ENCODE data around the gene ARL17A. TPM values are rescaled to one million over a fixed set of nuclear protein-coding genes. Genes with fewer than 3 reads are reported as not detected.
"Not testable (repeated sequence)": the region's sequence is repeated elsewhere in the genome, so short reads cannot be mapped to it uniquely, and the experiment has no call there.

ARL17A gene
- polyA plus RNA-seq, 2 donors: 2.0 to 5.8 TPM

- not testable (repeated sequence) for H3K27me3 ChIP-seq (ENCODE audit: control insufficient read depth in 1 of 2, insufficient read depth in 2 of 2, low read length in 2 of 2); H3K4me3 ChIP-seq (ENCODE audit: low read depth in 1 of 2, low read length in 2 of 2); H3K4me1 ChIP-seq (ENCODE audit: control insufficient read depth in 2 of 2, insufficient read depth in 2 of 2, low read length in 1 of 2); H3K27ac ChIP-seq (ENCODE audit: low read depth in 2 of 2, low read length in 1 of 2); H3K36me3 ChIP-seq (ENCODE audit: control insufficient read depth in 2 of 2, insufficient read depth in 2 of 2, low read length in 1 of 2); H3K9me3 ChIP-seq (ENCODE audit: control insufficient read depth in 2 of 2, insufficient read depth in 1 of 2, low read depth in 1 of 2, low read length in 1 of 2)
- WGBS, 2 donors: no CpG with 5 or more reads among the region's 20 CpGs
Measured at GRCh38 chr17:46559155-46559554, 20.3 kb downstream of the ARL17A start.

- 92 to 95% methylated on average over 7 to 9 of the region's 10 CpGs for WGBS, 2 donors
- H3K27me3 ChIP-seq (ENCODE audit: control insufficient read depth in 1 of 2, insufficient read depth in 2 of 2, low read length in 2 of 2); H3K4me1 ChIP-seq (ENCODE audit: control insufficient read depth in 2 of 2, insufficient read depth in 2 of 2, low read length in 1 of 2); H3K36me3 ChIP-seq (ENCODE audit: control insufficient read depth in 2 of 2, insufficient read depth in 2 of 2, low read length in 1 of 2); H3K4me3 ChIP-seq (ENCODE audit: low read depth in 1 of 2, low read length in 2 of 2); H3K27ac ChIP-seq (ENCODE audit: low read depth in 2 of 2, low read length in 1 of 2); H3K9me3 ChIP-seq (ENCODE audit: control insufficient read depth in 2 of 2, insufficient read depth in 1 of 2, low read depth in 1 of 2, low read length in 1 of 2): not testable (repeated sequence)
Measured at GRCh38 chr17:46548607-46549006, 30.9 kb downstream of the ARL17A start.

- H3K4me1 ChIP-seq (ENCODE audit: control insufficient read depth in 2 of 2, insufficient read depth in 2 of 2, low read length in 1 of 2); H3K9me3 ChIP-seq (ENCODE audit: control insufficient read depth in 2 of 2, insufficient read depth in 1 of 2, low read depth in 1 of 2, low read length in 1 of 2); H3K27me3 ChIP-seq (ENCODE audit: control insufficient read depth in 1 of 2, insufficient read depth in 2 of 2, low read length in 2 of 2); H3K4me3 ChIP-seq (ENCODE audit: low read depth in 1 of 2, low read length in 2 of 2); H3K27ac ChIP-seq (ENCODE audit: low read depth in 2 of 2, low read length in 1 of 2); H3K36me3 ChIP-seq (ENCODE audit: control insufficient read depth in 2 of 2, insufficient read depth in 2 of 2, low read length in 1 of 2): not testable (repeated sequence)
- WGBS, 2 donors: 93 to 97% methylated on average over 19 to 22 of the region's 22 CpGs
Measured at GRCh38 chr17:46534716-46535115, 44.8 kb downstream of the ARL17A start.

- H3K4me3 ChIP-seq (ENCODE audit: low read depth in 1 of 2, low read length in 2 of 2); H3K27ac ChIP-seq (ENCODE audit: low read depth in 2 of 2, low read length in 1 of 2); H3K27me3 ChIP-seq (ENCODE audit: control insufficient read depth in 1 of 2, insufficient read depth in 2 of 2, low read length in 2 of 2); H3K4me1 ChIP-seq (ENCODE audit: control insufficient read depth in 2 of 2, insufficient read depth in 2 of 2, low read length in 1 of 2); H3K9me3 ChIP-seq (ENCODE audit: control insufficient read depth in 2 of 2, insufficient read depth in 1 of 2, low read depth in 1 of 2, low read length in 1 of 2); H3K36me3 ChIP-seq (ENCODE audit: control insufficient read depth in 2 of 2, insufficient read depth in 2 of 2, low read length in 1 of 2): not testable (repeated sequence)
- WGBS, 2 donors: 97 to 99% methylated on average over 3 of the region's 11 CpGs
Measured at GRCh38 chr17:46512168-46512567, 67.3 kb downstream of the ARL17A start, which contains the start of gene LRRC37A2. Gene LRRC37A2, plus strand, starts transcription at chr17:46512468. Its CDS starts 245 bp downstream, at chr17:46512713.

- not testable (repeated sequence) for H3K27ac ChIP-seq (ENCODE audit: low read depth in 2 of 2, low read length in 1 of 2); H3K36me3 ChIP-seq (ENCODE audit: control insufficient read depth in 2 of 2, insufficient read depth in 2 of 2, low read length in 1 of 2); H3K4me1 ChIP-seq (ENCODE audit: control insufficient read depth in 2 of 2, insufficient read depth in 2 of 2, low read length in 1 of 2); H3K9me3 ChIP-seq (ENCODE audit: control insufficient read depth in 2 of 2, insufficient read depth in 1 of 2, low read depth in 1 of 2, low read length in 1 of 2); H3K4me3 ChIP-seq (ENCODE audit: low read depth in 1 of 2, low read length in 2 of 2); H3K27me3 ChIP-seq (ENCODE audit: control insufficient read depth in 1 of 2, insufficient read depth in 2 of 2, low read length in 2 of 2)
- WGBS, 2 donors: 90 to 92% methylated on average over 6 of the region's 7 CpGs
Measured at GRCh38 chr17:46505896-46506295, 73.6 kb downstream of the ARL17A start.

- not testable (repeated sequence) for H3K4me3 ChIP-seq (ENCODE audit: low read depth in 1 of 2, low read length in 2 of 2); H3K9me3 ChIP-seq (ENCODE audit: control insufficient read depth in 2 of 2, insufficient read depth in 1 of 2, low read depth in 1 of 2, low read length in 1 of 2); H3K4me1 ChIP-seq (ENCODE audit: control insufficient read depth in 2 of 2, insufficient read depth in 2 of 2, low read length in 1 of 2); H3K36me3 ChIP-seq (ENCODE audit: control insufficient read depth in 2 of 2, insufficient read depth in 2 of 2, low read length in 1 of 2); H3K27ac ChIP-seq (ENCODE audit: low read depth in 2 of 2, low read length in 1 of 2); H3K27me3 ChIP-seq (ENCODE audit: control insufficient read depth in 1 of 2, insufficient read depth in 2 of 2, low read length in 2 of 2)
- no CpG with 5 or more reads among the region's 6 CpGs for WGBS, 2 donors
Measured at GRCh38 chr17:46499437-46500139, 79.9 kb downstream of the ARL17A start.

- 94 to 96% methylated on average over 11 of the region's 16 CpGs for WGBS, 2 donors
- H3K27me3 ChIP-seq (ENCODE audit: control insufficient read depth in 1 of 2, insufficient read depth in 2 of 2, low read length in 2 of 2); H3K4me3 ChIP-seq (ENCODE audit: low read depth in 1 of 2, low read length in 2 of 2); H3K4me1 ChIP-seq (ENCODE audit: control insufficient read depth in 2 of 2, insufficient read depth in 2 of 2, low read length in 1 of 2); H3K36me3 ChIP-seq (ENCODE audit: control insufficient read depth in 2 of 2, insufficient read depth in 2 of 2, low read length in 1 of 2); H3K9me3 ChIP-seq (ENCODE audit: control insufficient read depth in 2 of 2, insufficient read depth in 1 of 2, low read depth in 1 of 2, low read length in 1 of 2); H3K27ac ChIP-seq (ENCODE audit: low read depth in 2 of 2, low read length in 1 of 2): not testable (repeated sequence)
Measured at GRCh38 chr17:46492021-46492420, 87.5 kb downstream of the ARL17A start.

GRCh38 chr17:46481310-46481709 lies 98.2 kb downstream of the ARL17A start:
- not testable (repeated sequence) for H3K4me1 ChIP-seq (ENCODE audit: control insufficient read depth in 2 of 2, insufficient read depth in 2 of 2, low read length in 1 of 2); H3K27ac ChIP-seq (ENCODE audit: low read depth in 2 of 2, low read length in 1 of 2); H3K27me3 ChIP-seq (ENCODE audit: control insufficient read depth in 1 of 2, insufficient read depth in 2 of 2, low read length in 2 of 2); H3K4me3 ChIP-seq (ENCODE audit: low read depth in 1 of 2, low read length in 2 of 2); H3K9me3 ChIP-seq (ENCODE audit: control insufficient read depth in 2 of 2, insufficient read depth in 1 of 2, low read depth in 1 of 2, low read length in 1 of 2); H3K36me3 ChIP-seq (ENCODE audit: control insufficient read depth in 2 of 2, insufficient read depth in 2 of 2, low read length in 1 of 2)
- no CpG with 5 or more reads among the region's 2 CpGs for WGBS, 2 donors

GRCh38 chr17:46478823-46479222 lies 100.7 kb downstream of the ARL17A start:
- no CpG with 5 or more reads among the region's 3 CpGs for WGBS, 2 donors
- H3K27ac ChIP-seq (ENCODE audit: low read depth in 2 of 2, low read length in 1 of 2); H3K27me3 ChIP-seq (ENCODE audit: control insufficient read depth in 1 of 2, insufficient read depth in 2 of 2, low read length in 2 of 2); H3K36me3 ChIP-seq (ENCODE audit: control insufficient read depth in 2 of 2, insufficient read depth in 2 of 2, low read length in 1 of 2); H3K9me3 ChIP-seq (ENCODE audit: control insufficient read depth in 2 of 2, insufficient read depth in 1 of 2, low read depth in 1 of 2, low read length in 1 of 2); H3K4me3 ChIP-seq (ENCODE audit: low read depth in 1 of 2, low read length in 2 of 2); H3K4me1 ChIP-seq (ENCODE audit: control insufficient read depth in 2 of 2, insufficient read depth in 2 of 2, low read length in 1 of 2): not testable (repeated sequence)

GRCh38 chr17:46475583-46475982 lies 103.9 kb downstream of the ARL17A start:
- H3K36me3 ChIP-seq (ENCODE audit: control insufficient read depth in 2 of 2, insufficient read depth in 2 of 2, low read length in 1 of 2); H3K4me3 ChIP-seq (ENCODE audit: low read depth in 1 of 2, low read length in 2 of 2); H3K9me3 ChIP-seq (ENCODE audit: control insufficient read depth in 2 of 2, insufficient read depth in 1 of 2, low read depth in 1 of 2, low read length in 1 of 2); H3K27ac ChIP-seq (ENCODE audit: low read depth in 2 of 2, low read length in 1 of 2); H3K27me3 ChIP-seq (ENCODE audit: control insufficient read depth in 1 of 2, insufficient read depth in 2 of 2, low read length in 2 of 2); H3K4me1 ChIP-seq (ENCODE audit: control insufficient read depth in 2 of 2, insufficient read depth in 2 of 2, low read length in 1 of 2): not testable (repeated sequence)
- WGBS, 2 donors: 88% methylated on average over 1 of the region's 2 CpGs; no CpG with 5 or more reads in 1 of the 2 donors
